H54 (cell line): Measurements from ENCODE around the gene PARD3.

ENCODE experiments used
- DNase-seq: peaks from one replicate; pipeline ENCODE4 v3.0.0; 2011; ENCODE audit warnings: low spot score, mixed read lengths; ENCODE audit not compliant: insufficient read length
- FAIRE-seq: peaks from 3 replicates; lab custom pipeline; 2011; peaks lifted over from hg19 to GRCh38; lab: Jason Lieb, UNC
- POLR2A ChIP-seq: IDR thresholded peaks from 2 replicates; pipeline ENCODE4 v1.6.1; 2011; ENCODE audit warnings: low read depth, mild to moderate bottlenecking, low read length

Gene PARD3

DNA sequence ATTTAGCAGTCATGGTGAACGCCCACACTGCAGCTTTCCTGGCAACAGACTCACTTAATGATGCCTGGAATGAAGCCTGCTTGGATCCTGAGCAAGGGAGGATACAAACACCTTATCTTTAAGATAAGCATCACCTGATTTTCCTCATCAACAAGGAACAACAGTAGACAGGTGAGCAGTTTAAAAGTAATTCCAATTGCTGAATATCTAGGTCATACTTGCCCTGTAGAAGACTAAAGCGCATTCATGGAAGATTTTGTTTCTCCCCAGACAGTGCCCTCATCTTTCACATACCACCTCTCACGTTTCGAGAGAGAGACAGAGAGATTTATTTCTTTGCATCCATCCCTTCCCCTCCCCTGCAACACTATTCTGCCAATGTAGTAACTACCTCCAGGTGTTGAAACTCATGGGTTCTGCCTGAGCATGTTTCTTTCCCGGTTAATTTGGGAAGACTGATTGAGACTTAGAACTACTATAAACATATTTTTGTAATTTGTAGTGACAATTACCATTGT, 660.7 kb downstream of the PARD3 start:
- no peak for FAIRE-seq
- TF ChIP-seq POLR2A: no peak
- DNase-seq: no peak

DNA sequence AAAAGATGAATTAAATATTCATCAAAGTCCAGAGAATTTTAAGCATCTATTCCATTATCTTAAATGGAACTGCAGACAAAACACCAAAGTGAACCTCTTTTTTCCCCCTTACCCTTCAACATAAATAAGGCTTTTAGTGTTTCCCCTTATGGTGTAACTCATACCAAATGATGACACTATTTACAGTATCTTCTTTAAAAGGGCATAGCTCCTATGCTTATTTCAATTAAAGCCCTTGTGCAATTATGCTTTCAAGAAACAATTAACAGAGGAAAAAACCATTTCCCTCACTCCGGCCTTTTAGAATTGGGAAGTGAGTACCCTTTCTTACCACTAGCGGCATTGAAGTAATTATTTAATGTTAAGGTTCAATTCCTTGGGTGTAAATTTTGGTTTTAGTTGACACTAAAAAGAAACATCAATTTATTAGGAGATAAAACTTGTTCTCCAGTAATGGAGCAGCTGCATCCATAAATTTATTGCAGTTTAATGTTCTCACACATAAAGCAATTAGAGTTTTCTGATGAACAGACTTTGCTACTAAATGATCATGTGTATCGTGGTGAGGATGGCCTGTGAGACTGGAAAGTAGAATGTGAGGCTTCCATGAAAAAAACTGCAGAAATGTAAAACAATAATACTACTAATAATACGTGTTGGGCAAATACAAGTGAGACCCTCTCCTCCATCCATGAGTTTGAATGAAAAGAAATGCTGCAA, 661.3 kb downstream of the PARD3 start:
- DNase-seq (no peak), FAIRE-seq (no peak)
- TF ChIP-seq POLR2A: no peak

DNA sequence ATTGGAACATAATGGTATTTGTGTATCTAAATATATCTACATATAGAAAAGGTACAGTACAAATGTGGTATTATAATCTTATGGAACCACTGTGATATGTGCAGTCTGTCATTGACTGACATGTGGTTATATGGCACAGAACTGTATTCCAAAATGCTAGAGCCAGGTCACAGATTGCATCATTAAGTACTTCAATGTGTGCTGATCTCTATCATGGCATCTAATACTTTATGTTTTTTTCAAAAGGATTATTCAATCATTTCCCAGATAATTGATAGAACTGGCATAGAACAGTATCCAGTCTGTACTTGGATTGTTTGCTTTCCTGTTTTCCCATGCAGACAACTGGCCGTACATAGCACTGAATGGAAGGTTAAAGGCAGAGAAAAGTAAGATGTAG, 662.7 kb downstream of the PARD3 start:
- FAIRE-seq (no peak), DNase-seq (no peak)
- no peak for TF ChIP-seq POLR2A

DNA sequence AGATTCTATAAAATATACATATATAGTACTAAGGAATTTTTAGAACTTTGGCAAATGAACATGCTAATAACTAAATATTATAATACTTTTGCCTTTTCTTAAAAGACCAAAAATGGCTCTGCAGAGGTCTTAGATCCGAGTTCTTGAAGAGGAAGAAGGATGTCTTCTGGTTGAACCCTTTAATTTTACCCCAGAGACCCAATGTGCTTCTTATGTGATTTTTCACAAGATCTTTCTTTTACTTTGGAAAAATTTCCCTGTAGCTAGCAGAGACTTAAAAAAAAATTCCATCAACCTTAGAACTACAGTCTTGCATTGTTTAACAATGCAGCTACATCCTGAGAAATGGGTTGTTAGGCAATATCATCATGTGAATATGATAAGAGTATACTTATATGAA, 663.2 kb downstream of the PARD3 start:
- no peak for DNase-seq
- no peak for FAIRE-seq
- no peak for TF ChIP-seq POLR2A

DNA sequence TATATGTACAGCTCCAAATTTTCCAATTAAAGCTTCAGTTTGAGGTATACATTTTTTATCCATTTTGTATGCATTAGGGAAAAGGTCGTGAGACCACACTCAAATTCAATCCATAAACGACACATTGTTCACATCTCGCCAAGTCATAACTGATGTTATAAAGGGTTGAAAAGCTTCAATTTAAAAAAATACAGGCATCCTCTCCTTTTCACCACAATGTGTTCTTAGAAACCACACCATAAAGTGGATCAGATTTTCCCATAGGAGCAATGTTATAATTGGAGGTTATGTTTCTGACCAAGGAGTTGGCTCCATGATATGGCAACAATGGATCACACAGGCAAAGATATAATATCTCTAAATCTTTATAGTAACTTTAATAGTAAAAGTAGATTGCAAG, 663.6 kb downstream of the PARD3 start:
- no peak for TF ChIP-seq POLR2A
- DNase-seq (no peak), FAIRE-seq (no peak)

DNA sequence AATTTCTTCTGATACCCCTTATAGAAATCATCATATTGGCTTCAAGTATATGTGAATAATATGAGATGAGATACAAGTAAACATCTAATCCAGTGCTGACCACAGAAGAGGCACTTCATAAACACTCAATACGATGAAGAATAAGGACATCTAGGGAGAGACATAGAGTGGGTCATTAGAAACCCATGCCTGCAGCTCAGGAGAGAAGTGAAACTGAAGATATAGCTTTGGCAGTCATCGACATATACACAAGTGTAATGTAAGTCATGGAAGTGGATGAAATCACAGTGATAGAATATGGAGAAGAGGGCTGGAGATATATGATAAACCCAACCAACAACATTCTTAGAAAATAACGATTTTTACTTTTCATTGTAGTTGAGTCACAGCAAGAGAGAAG, 665.0 kb downstream of the PARD3 start:
- FAIRE-seq (no peak), DNase-seq (no peak)
- TF ChIP-seq POLR2A: no peak

DNA sequence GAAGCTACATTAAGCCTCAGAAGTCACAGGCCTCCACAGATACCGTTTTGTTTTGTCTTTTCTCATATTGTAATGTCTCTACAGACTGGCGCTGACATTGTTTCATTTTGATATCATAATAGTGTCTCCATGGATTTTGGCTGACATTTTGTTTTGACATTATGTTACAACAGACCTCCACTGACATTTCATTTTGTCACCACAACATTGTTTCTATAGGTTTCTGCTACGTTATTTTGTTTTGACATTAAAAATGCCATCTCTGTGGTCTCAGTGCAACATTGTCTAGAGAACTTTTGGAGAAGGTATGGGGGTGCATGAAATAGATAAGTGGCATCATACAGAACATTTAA, 666.8 kb downstream of the PARD3 start:
- FAIRE-seq: peak; percentile 30
- no peak for TF ChIP-seq POLR2A
- DNase-seq: no peak

DNA sequence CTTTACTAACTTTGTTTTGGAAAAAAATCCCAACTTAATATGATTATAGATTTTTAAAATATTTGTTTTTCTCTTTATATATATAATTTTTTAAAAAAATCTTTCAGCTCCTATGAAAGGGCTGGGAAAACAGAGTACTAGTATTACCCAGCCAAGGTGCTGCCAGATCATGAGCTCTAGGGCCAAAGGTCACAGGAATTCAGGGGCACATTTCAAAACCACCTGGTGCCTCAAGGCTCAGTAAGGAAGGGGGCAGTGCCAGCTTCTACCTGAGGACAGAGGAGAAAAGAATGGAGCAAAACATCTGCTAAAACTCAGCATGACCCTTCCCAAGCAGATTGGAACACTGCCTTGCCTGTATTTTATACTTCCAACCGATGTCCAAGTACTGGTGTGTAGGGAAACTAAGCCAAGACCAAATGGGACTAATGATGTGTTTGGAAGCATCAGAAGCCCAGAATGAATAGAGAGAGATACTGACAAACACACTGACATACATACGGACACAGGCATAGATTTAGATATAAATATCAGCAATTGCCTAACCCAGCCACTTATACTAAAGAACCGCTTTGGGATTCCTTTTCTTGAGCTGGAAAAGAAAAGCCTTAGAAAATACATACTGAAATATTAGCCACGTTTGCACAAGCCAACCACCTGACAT, 667.3 kb downstream of the PARD3 start:
- TF ChIP-seq POLR2A: no peak
- DNase-seq (no peak), FAIRE-seq (no peak)

DNA sequence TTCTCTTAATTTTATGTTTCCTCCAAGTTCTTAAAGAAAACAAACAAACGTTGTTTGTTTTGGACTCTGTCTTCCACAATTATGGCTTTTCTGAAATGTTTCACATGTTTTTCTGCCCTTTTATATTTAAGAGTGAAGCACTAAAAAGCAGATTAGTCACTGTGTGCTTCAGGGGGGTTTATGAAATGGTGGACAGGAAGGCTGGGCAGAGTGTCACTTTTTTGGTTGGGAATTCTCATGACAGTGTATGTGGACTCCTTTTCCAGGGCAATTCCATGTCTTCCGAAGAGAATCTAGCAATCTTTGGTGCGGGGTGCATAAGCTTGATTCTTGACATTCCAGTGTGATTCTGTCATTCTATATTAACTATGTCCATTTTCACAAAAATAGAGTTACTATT, 669.4 kb downstream of the PARD3 start:
- no peak for DNase-seq
- FAIRE-seq: peak; percentile 77
- TF ChIP-seq POLR2A: no peak

DNA sequence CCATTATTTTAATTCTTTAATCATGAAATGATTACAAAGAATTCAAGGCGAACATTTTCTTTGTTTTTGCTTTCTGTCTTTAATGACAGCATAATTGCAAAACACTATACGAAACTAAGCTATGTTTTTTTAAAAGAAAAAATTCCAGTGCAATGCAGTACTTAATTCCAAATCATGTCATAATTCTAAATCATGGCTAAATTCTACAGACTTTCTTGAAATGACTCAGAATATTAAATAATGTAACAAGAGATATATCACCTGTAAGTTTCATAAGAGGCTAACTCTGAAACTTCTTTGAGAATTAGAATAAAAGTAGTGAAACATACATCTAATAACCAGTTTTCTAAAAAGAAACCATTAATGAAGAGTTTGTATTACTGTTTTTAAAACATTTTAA, 671.6 kb downstream of the PARD3 start:
- DNase-seq: no peak
- TF ChIP-seq POLR2A: no peak
- no peak for FAIRE-seq

DNA sequence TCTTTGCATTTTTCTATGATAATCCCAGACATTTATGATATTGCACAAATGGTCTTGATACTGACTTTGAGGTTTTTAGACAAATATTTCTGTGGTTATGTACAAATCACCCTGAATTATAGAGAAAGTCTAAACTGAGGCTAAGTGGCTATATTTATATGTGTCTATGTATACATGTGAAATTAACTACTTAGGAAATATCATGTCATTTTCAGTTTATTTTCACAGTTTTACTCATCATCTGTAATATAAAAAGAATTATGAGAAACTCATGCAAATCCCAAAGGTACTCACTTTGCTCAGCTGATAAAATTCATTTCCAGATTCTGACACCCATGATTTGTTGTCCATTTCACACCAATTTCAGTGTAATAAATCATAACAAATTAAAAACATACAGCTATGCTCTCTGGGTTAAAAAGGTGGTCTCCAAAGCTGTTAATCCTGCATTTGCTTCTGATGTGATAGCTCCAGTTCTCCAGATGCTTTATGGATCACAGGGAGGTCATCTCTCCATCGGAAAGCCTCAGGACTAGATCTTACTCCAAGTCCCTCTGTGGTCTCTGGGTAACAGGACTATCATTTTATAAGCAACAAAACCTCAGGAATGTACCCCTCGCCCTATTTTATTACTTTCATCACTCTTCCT, 673.9 kb downstream of the PARD3 start:
- DNase-seq (no peak), FAIRE-seq (no peak)
- no peak for TF ChIP-seq POLR2A

DNA sequence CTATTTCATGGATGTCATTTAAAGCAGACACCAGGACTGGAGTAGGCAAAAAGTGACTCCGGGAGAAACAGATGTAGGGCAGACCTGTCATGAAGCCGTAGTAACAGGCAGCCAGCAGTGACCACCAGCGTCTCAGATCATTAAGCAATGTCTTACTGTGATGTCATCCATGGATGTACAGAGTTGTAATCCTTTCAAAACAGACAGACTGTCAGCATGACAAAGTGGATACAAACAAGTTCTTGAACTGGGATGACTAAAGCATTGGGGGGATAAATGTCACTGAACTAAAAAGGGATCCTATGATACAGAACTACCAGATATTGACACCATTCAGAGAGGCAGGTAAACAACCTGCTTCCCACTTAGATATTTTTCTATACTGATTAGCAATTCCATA, 675.5 kb downstream of the PARD3 start:
- TF ChIP-seq POLR2A: no peak
- DNase-seq (no peak), FAIRE-seq (no peak)

DNA sequence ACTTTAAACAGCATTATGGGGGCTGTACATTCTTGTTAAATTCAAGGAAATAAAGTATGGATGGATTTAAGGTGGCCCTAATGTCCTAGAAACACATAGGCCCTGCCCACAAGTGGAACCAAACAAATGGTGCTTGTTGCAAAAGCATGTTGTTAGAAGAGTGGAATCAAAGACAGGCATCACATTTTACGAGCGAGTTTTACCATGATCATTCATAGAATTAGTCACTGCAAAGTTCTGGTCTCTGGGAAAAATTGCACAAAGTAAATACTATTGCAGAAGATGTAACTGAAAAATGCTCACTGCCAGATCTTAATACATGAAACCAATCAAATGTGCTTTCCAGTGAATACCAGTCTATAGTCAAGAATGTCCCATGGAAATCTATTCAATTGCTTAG, 677.1 kb downstream of the PARD3 start:
- FAIRE-seq: no peak
- DNase-seq: no peak
- no peak for TF ChIP-seq POLR2A

DNA sequence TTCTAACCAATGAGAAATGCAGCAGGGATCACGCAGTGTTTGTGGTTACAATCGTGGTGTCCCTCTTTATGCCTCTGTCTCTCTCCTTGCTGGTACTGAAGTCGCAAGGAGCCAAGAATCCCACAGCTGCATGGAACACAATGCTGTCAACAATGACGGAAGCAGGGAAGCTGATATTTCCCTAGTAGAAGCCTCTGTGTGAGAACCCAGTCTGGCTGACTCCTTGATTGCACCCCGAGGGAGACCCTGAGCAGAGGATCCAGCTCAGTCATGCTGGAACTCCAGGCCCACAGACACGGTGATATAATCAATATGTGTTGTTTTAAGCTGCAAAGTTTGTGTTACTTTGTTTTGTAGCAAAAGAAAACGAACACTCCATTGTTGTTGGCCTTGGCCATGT, 677.9 kb downstream of the PARD3 start:
- no peak for TF ChIP-seq POLR2A
- FAIRE-seq: no peak
- DNase-seq: no peak
